Central memory CD8-positive, alpha-beta T cell (primary cell): ENCODE results near the gene JAK1.
"Not testable (repeated sequence)": the region's sequence is repeated elsewhere in the genome, so short reads cannot be mapped to it uniquely, and the experiment has no call there.

Experiments
- ATAC-seq: fragments of 150-1000 bp; cut with Tn5 transposase; replicated peaks from 2 replicates; pipeline ENCODE4 v1.10.0; 2022; ENCODE audit warnings: mild to moderate bottlenecking, moderate FRiP score, moderate number of reproducible peaks; ENCODE audit not compliant: poor library complexity, severe bottlenecking; ENCODE audit errors: extremely low read depth
- DNase-seq, 2 donors: peaks; one replicate each; pipeline ENCODE4 v3.0.0; 2021; ENCODE audit warnings: low spot score in 2 of 2
- H3K27ac Mint-ChIP-seq: one replicate; pipeline ENCODE4 v1.8.0; 2022; ENCODE audit warnings: low read depth, mild to moderate bottlenecking, moderate library complexity, mixed read lengths
- H3K27me3 Mint-ChIP-seq: one replicate; pipeline ENCODE4 v1.8.0; 2022; ENCODE audit warnings: mixed read lengths
- H3K36me3 Mint-ChIP-seq: one replicate; pipeline ENCODE4 v1.8.0; 2022; ENCODE audit warnings: mild to moderate bottlenecking, moderate library complexity, mixed read lengths; ENCODE audit not compliant: insufficient read depth
- H3K4me1 Mint-ChIP-seq: one replicate; pipeline ENCODE4 v1.8.0; 2022; ENCODE audit warnings: mixed read lengths
- H3K4me3 Mint-ChIP-seq: one replicate; pipeline ENCODE4 v1.8.0; 2022; ENCODE audit warnings: mild to moderate bottlenecking, moderate library complexity, mixed read lengths
- H3K9me3 Mint-ChIP-seq: one replicate; pipeline ENCODE4 v1.8.0; 2022; ENCODE audit warnings: mixed read lengths

JAK1 gene

GRCh38 chr1:64966158-64966971 lies at the start of gene JAK1:
JAK1 (minus strand) TSS chr1:64966549; CDS start chr1:64886264, 80,285 bp downstream.
- H3K4me1 Mint-ChIP-seq = peaks cover 52% of the 10 kb centered on the region
- H3K36me3 Mint-ChIP-seq = peaks cover 21% of the 10 kb centered on the region
- ATAC-seq (peak; percentile 78), DNase-seq (peak; percentile 76 to 78)
- no peaks in the 10 kb centered on the region for H3K9me3 Mint-ChIP-seq
- H3K27me3 Mint-ChIP-seq = no peaks in the 10 kb centered on the region
- H3K27ac Mint-ChIP-seq = peak within 1 kb of the TSS; percentile 97
- peak within 1 kb of the TSS; percentile 94 for H3K4me3 Mint-ChIP-seq

- peaks cover 4% of the 10 kb centered on the region for H3K36me3 Mint-ChIP-seq
- no peaks in the 10 kb centered on the region for H3K9me3 Mint-ChIP-seq
- DNase-seq (no peak), ATAC-seq (no peak)
- H3K4me3 Mint-ChIP-seq = no peak overlapping the region
- H3K27me3 Mint-ChIP-seq = no peaks in the 10 kb centered on the region
- H3K27ac Mint-ChIP-seq = peak overlapping the region; percentile 16
- H3K4me1 Mint-ChIP-seq = peaks cover 27% of the 10 kb centered on the region
Measured at GRCh38 chr1:65014321-65014720, 48.0 kb upstream of the JAK1 start.

GRCh38 chr1:65011983-65012382 lies 45.6 kb upstream of the JAK1 start:
- no peaks in the 10 kb centered on the region for H3K9me3 Mint-ChIP-seq
- peaks cover 4% of the 10 kb centered on the region for H3K36me3 Mint-ChIP-seq
- ATAC-seq (no peak), DNase-seq (no peak)
- H3K4me3 Mint-ChIP-seq = no peak overlapping the region
- no peaks in the 10 kb centered on the region for H3K27me3 Mint-ChIP-seq
- H3K4me1 Mint-ChIP-seq = peaks cover 43% of the 10 kb centered on the region
- H3K27ac Mint-ChIP-seq = peak overlapping the region; percentile 18

- no peak overlapping the region for H3K27ac Mint-ChIP-seq
- H3K9me3 Mint-ChIP-seq = no peaks in the 10 kb centered on the region
- ATAC-seq (peak; percentile 19), DNase-seq (no peak)
- H3K27me3 Mint-ChIP-seq = no peaks in the 10 kb centered on the region
- H3K36me3 Mint-ChIP-seq = peaks cover 4% of the 10 kb centered on the region
- peaks cover 43% of the 10 kb centered on the region for H3K4me1 Mint-ChIP-seq
- peak overlapping the region; percentile 11 for H3K4me3 Mint-ChIP-seq
Measured at GRCh38 chr1:65009724-65010420, 43.5 kb upstream of the JAK1 start.

- H3K9me3 Mint-ChIP-seq = no peaks in the 10 kb centered on the region
- peaks cover 4% of the 10 kb centered on the region for H3K36me3 Mint-ChIP-seq
- ATAC-seq (no peak), DNase-seq (no peak)
- H3K27me3 Mint-ChIP-seq = no peaks in the 10 kb centered on the region
- H3K4me3 Mint-ChIP-seq = no peak overlapping the region
- H3K27ac Mint-ChIP-seq = no peak overlapping the region
- H3K4me1 Mint-ChIP-seq = peaks cover 40% of the 10 kb centered on the region
Measured at GRCh38 chr1:65009176-65009575, 42.8 kb upstream of the JAK1 start.

GRCh38 chr1:65006806-65007205 lies 40.5 kb upstream of the JAK1 start:
- H3K27ac Mint-ChIP-seq = no peak overlapping the region
- peaks cover 33% of the 10 kb centered on the region for H3K4me1 Mint-ChIP-seq
- H3K4me3 Mint-ChIP-seq = no peak overlapping the region

GRCh38 chr1:65003316-65003664 lies 36.9 kb upstream of the JAK1 start:
- H3K4me1 Mint-ChIP-seq = peaks cover 14% of the 10 kb centered on the region
- no peak for DNase-seq
- no peaks in the 10 kb centered on the region for H3K27me3 Mint-ChIP-seq
- no peak for ATAC-seq
- peaks cover 1% of the 10 kb centered on the region for H3K36me3 Mint-ChIP-seq
- peak overlapping the region; percentile 67 for H3K4me3 Mint-ChIP-seq
- H3K9me3 Mint-ChIP-seq = no peaks in the 10 kb centered on the region
- peak overlapping the region; percentile 23 for H3K27ac Mint-ChIP-seq

More at GRCh38 chr1:65006806-65007205, 40.5 kb upstream of the JAK1 start:
- H3K36me3 Mint-ChIP-seq = peaks cover 4% of the 10 kb centered on the region
- ATAC-seq (no peak), DNase-seq (no peak)
- H3K9me3 Mint-ChIP-seq = no peaks in the 10 kb centered on the region
- no peaks in the 10 kb centered on the region for H3K27me3 Mint-ChIP-seq

- DNase-seq = peak; percentile 67 to 71
- H3K9me3 Mint-ChIP-seq = no peaks in the 10 kb centered on the region
- peak overlapping the region; percentile 67 for H3K4me3 Mint-ChIP-seq
- no peaks in the 10 kb centered on the region for H3K27me3 Mint-ChIP-seq
- peak overlapping the region; percentile 63 for H3K27ac Mint-ChIP-seq
- peaks cover 1% of the 10 kb centered on the region for H3K36me3 Mint-ChIP-seq
- peak; percentile 90 for ATAC-seq
- H3K4me1 Mint-ChIP-seq = peaks cover 8% of the 10 kb centered on the region
Measured at GRCh38 chr1:65002508-65003315, 36.4 kb upstream of the JAK1 start.

- H3K4me3 Mint-ChIP-seq = peak overlapping the region; percentile 67
- no peaks in the 10 kb centered on the region for H3K27me3 Mint-ChIP-seq
- no peak for DNase-seq
- H3K4me1 Mint-ChIP-seq = peaks cover 7% of the 10 kb centered on the region
- ATAC-seq = no peak
- H3K36me3 Mint-ChIP-seq = peaks cover 1% of the 10 kb centered on the region
- H3K27ac Mint-ChIP-seq = peak overlapping the region; percentile 63
- H3K9me3 Mint-ChIP-seq = no peaks in the 10 kb centered on the region
Measured at GRCh38 chr1:65002156-65002507, 35.8 kb upstream of the JAK1 start.

GRCh38 chr1:65001231-65001792 lies 35.0 kb upstream of the JAK1 start:
- ATAC-seq = peak; percentile 47
- peak overlapping the region; percentile 60 for H3K4me3 Mint-ChIP-seq
- H3K27me3 Mint-ChIP-seq = no peaks in the 10 kb centered on the region
- DNase-seq = peak; percentile 42
- H3K9me3 Mint-ChIP-seq = no peaks in the 10 kb centered on the region
- peaks cover 7% of the 10 kb centered on the region for H3K4me1 Mint-ChIP-seq
- H3K27ac Mint-ChIP-seq = peak overlapping the region; percentile 63
- peaks cover 1% of the 10 kb centered on the region for H3K36me3 Mint-ChIP-seq

- not testable (repeated sequence) for ATAC-seq, H3K9me3 Mint-ChIP-seq, H3K36me3 Mint-ChIP-seq, H3K27me3 Mint-ChIP-seq, DNase-seq, H3K4me1 Mint-ChIP-seq, H3K27ac Mint-ChIP-seq, H3K4me3 Mint-ChIP-seq
Measured at GRCh38 chr1:64998425-64998948, 32.1 kb upstream of the JAK1 start.
